ENCODE measurements around the gene PRKG1. TPM values are rescaled to one million over a fixed set of nuclear protein-coding genes. Genes with fewer than 3 reads are reported as not detected.
"Not testable (repeated sequence)": the region's sequence is repeated elsewhere in the genome, so short reads cannot be mapped to it uniquely, and the experiment has no call there.

Gene PRKG1
- total RNA-seq, 1 experiment from 2014 or later, result 10.4 TPM

- Mint-ChIP-seq H3K4me3 (no peak overlapping the region), H3K27me3 (ENCODE audit: low read depth) (no peaks in the 10 kb centered on the region), H3K36me3 (ENCODE audit: insufficient read depth in 1 of 3, low read depth in 3 of 3) (peaks cover 0 to 6% (median 2%) of the 10 kb centered on the region in 3 experiments; a peak in 4 of 7 replicates), H3K9me3 (peaks cover 8% of the 10 kb centered on the region in 2 experiments; a peak in 4 of 5 replicates), H3K27ac (no peak overlapping the region; a peak in 1 of 7 replicates), H3K4me1 (no peaks in the 10 kb centered on the region; a peak in 1 of 4 replicates)
- Histone ChIP-seq H3K27ac (ENCODE audit: insufficient read length, low read depth, low read length) (no peak overlapping the region), H3K56ac (ENCODE audit: insufficient read length, low read depth, low read length) (no peak overlapping the region), H3K4me2 (ENCODE audit: insufficient read depth, insufficient read length, low read length) (no peak overlapping the region), H3K9me3 (ENCODE audit: control insufficient read depth, low read depth, low read length) (no peaks in the 10 kb centered on the region), H2BK20ac (ENCODE audit: low read depth, low read length, poor library complexity, severe bottlenecking) (no peak overlapping the region), H2AFZ (ENCODE audit: low read length) (no peak overlapping the region), H3K23me2 (ENCODE audit: insufficient read length, low read depth, low read length, poor library complexity, severe bottlenecking) (no peaks in the 10 kb centered on the region), H2BK5ac (ENCODE audit: insufficient read length, low read length) (no peak overlapping the region), H2AK5ac (ENCODE audit: insufficient read length, low read length) (no peak overlapping the region), H3T11ph (ENCODE audit: low read length) (no peak overlapping the region), H3K4ac (ENCODE audit: low read depth, low read length) (no peak overlapping the region), H2BK12ac (ENCODE audit: insufficient read length, low read depth, low read length) (no peak overlapping the region), H3K9ac (ENCODE audit: extremely low read depth, insufficient read length, low read length) (no peak overlapping the region), H4K20me1 (ENCODE audit: control insufficient read depth, insufficient read depth, insufficient read length) (no peaks in the 10 kb centered on the region), H2BK15ac (ENCODE audit: low read depth, low read length) (no peak overlapping the region), H3K27me3 (ENCODE audit: insufficient read depth, low read length) (no peaks in the 10 kb centered on the region), H3K14ac (ENCODE audit: insufficient read depth, low read length) (no peak overlapping the region), H3K4me1 (ENCODE audit: insufficient read depth, low read length) (no peaks in the 10 kb centered on the region), H3K79me1 (ENCODE audit: insufficient read depth, low read depth, low read length, poor library complexity, severe bottlenecking) (no peaks in the 10 kb centered on the region), H3K79me2 (ENCODE audit: insufficient read depth, low read length) (no peaks in the 10 kb centered on the region), H4K91ac (ENCODE audit: insufficient read length, low read depth, low read length) (no peak overlapping the region), H2BK120ac (ENCODE audit: low read depth, low read length, poor library complexity, severe bottlenecking) (no peak overlapping the region), H3K18ac (ENCODE audit: insufficient read length, low read depth, low read length) (no peak overlapping the region), H4K8ac (replicated peaks; ENCODE audit: insufficient read length, low read depth, low read length) (no peak overlapping the region), H3K23ac (ENCODE audit: insufficient read length, low read depth, low read length) (no peak overlapping the region), H4K5ac (ENCODE audit: insufficient read length, low read depth, low read length) (no peak overlapping the region)
- WGBS (ENCODE audit: extremely low coverage, insufficient read length, low lambda C conversion rate), result no CpG with 5 or more reads among the region's 3 CpGs
- DNase-seq, result peak; percentile 68
- peak; percentile 95 for TF ChIP-seq CTCF (conservative IDR thresholded peaks at IDR 0.05)
Measured at GRCh38 chr10:51389415-51390321, 315.4 kb downstream of the PRKG1 start.

GRCh38 chr10:51393006-51393405, 318.7 kb downstream of the PRKG1 start:
- not testable (repeated sequence) for H4K91ac ChIP-seq (ENCODE audit: insufficient read length, low read depth, low read length); H4K20me1 ChIP-seq (ENCODE audit: control insufficient read depth, insufficient read depth, insufficient read length); H3K23me2 ChIP-seq (ENCODE audit: insufficient read length, low read depth, low read length, poor library complexity, severe bottlenecking); H2AFZ ChIP-seq (ENCODE audit: low read length); H3K27ac ChIP-seq (ENCODE audit: insufficient read length, low read depth, low read length); H3K4me3 Mint-ChIP-seq; H3K4me1 Mint-ChIP-seq; H3K56ac ChIP-seq (ENCODE audit: insufficient read length, low read depth, low read length); H3K4ac ChIP-seq (ENCODE audit: low read depth, low read length); H3K27me3 ChIP-seq (ENCODE audit: insufficient read depth, low read length); H2BK120ac ChIP-seq (ENCODE audit: low read depth, low read length, poor library complexity, severe bottlenecking); H3T11ph ChIP-seq (ENCODE audit: low read length); H2BK20ac ChIP-seq (ENCODE audit: low read depth, low read length, poor library complexity, severe bottlenecking); H2BK15ac ChIP-seq (ENCODE audit: low read depth, low read length); DNase-seq; H3K9ac ChIP-seq (ENCODE audit: extremely low read depth, insufficient read length, low read length); H3K36me3 Mint-ChIP-seq (ENCODE audit: insufficient read depth in 1 of 3, low read depth in 3 of 3); H2BK12ac ChIP-seq (ENCODE audit: insufficient read length, low read depth, low read length); H3K4me1 ChIP-seq (ENCODE audit: insufficient read depth, low read length); H3K27ac Mint-ChIP-seq; H3K79me1 ChIP-seq (ENCODE audit: insufficient read depth, low read depth, low read length, poor library complexity, severe bottlenecking); H3K27me3 Mint-ChIP-seq (ENCODE audit: low read depth); H2AK5ac ChIP-seq (ENCODE audit: insufficient read length, low read length); H2BK5ac ChIP-seq (ENCODE audit: insufficient read length, low read length); H4K5ac ChIP-seq (ENCODE audit: insufficient read length, low read depth, low read length); H3K14ac ChIP-seq (ENCODE audit: insufficient read depth, low read length); H3K23ac ChIP-seq (ENCODE audit: insufficient read length, low read depth, low read length); H3K9me3 ChIP-seq (ENCODE audit: control insufficient read depth, low read depth, low read length); H3K18ac ChIP-seq (ENCODE audit: insufficient read length, low read depth, low read length); H3K79me2 ChIP-seq (ENCODE audit: insufficient read depth, low read length); H4K8ac ChIP-seq (replicated peaks; ENCODE audit: insufficient read length, low read depth, low read length); H3K9me3 Mint-ChIP-seq; H3K4me2 ChIP-seq (ENCODE audit: insufficient read depth, insufficient read length, low read length)
- no CpG with 5 or more reads among the region's 29 CpGs for WGBS (ENCODE audit: extremely low coverage, insufficient read length, low lambda C conversion rate)

Data from H9 (cell line).